Measurements from ENCODE around the gene SLC26A2. TPM values are rescaled to one million over a fixed set of nuclear protein-coding genes. Genes with fewer than 3 reads are reported as not detected.

SLC26A2 gene
- total and polyA plus RNA-seq, 2 donors (not counting 1 experiment from before 2014, with no cell fraction given) = 2.1 to 13.2 TPM

GRCh38 chr5:149939546-149939945 is 21.0 kb upstream of the SLC26A2 start:
- no peaks in the 10 kb centered on the region for H3K36me3 ChIP-seq (replicated peaks in 1 of 2; ENCODE audit: control extremely low read depth in 1 of 2, control insufficient read depth in 1 of 2, extremely low read depth in 1 of 2, insufficient read depth in 2 of 2, low read length in 1 of 2)
- intact Hi-C loops (cut with micrococcal nuclease) = no loop called here
- H3K9ac ChIP-seq (ENCODE audit: low read length) = no peak overlapping the region
- H3K27ac Mint-ChIP-seq = no peak overlapping the region
- no peaks in the 10 kb centered on the region for H3K4me1 Mint-ChIP-seq
- DNase-seq (no peak), ATAC-seq (ENCODE audit: low read depth) (no peak)
- CTCF ChIA-PET = no interaction called here
- H3K4me3 ChIP-seq (ENCODE audit: control extremely low read depth in 1 of 5, extremely low read depth in 1 of 5, insufficient read depth in 1 of 5, low read depth in 2 of 5, low read length in 4 of 5) = no peak overlapping the region
- H4K20me1 ChIP-seq (ENCODE audit: control insufficient read depth, insufficient read depth, low read length, poor library complexity, severe bottlenecking) = no peaks in the 10 kb centered on the region
- H3K4me1 ChIP-seq (ENCODE audit: control insufficient read depth in 2 of 2, insufficient read depth in 2 of 2, low read length in 2 of 2) = no peaks in the 10 kb centered on the region
- no peak overlapping the region for H3K4me3 Mint-ChIP-seq
- WGBS (ENCODE audit: insufficient coverage) = 83% methylated on average over 1 of the region's 6 CpGs
- no peak overlapping the region for H3K4me2 ChIP-seq (replicated peaks; ENCODE audit: low read depth, low read length, poor library complexity, severe bottlenecking)
- H3K9me3 Mint-ChIP-seq (ENCODE audit: insufficient read depth) = no peaks in the 10 kb centered on the region
- H3K79me2 ChIP-seq (ENCODE audit: control insufficient read depth, insufficient read depth, low read length) = no peaks in the 10 kb centered on the region
- no peaks in the 10 kb centered on the region for H3K27me3 ChIP-seq (replicated peaks in 1 of 4; ENCODE audit: control extremely low read depth in 1 of 4, control insufficient read depth in 3 of 4, insufficient read depth in 4 of 4, low read length in 3 of 4)
- TF ChIP-seq CTCF (IDR thresholded peaks at IDR 0.05) (no peak), EZH2 (IDR thresholded peaks at IDR 0.05; ENCODE audit: borderline replicate concordance, insufficient read depth, low read depth, low read length, poor library complexity, severe bottlenecking) (no peak)
- H3K9me3 ChIP-seq (ENCODE audit: control extremely low read depth in 1 of 3, control insufficient read depth in 2 of 3, insufficient read depth in 1 of 3, low read length in 2 of 3) = no peaks in the 10 kb centered on the region
- no peak overlapping the region for H3K27ac ChIP-seq (ENCODE audit: low read length in 2 of 2)
- POLR2A ChIA-PET = no interaction called here
- peaks cover 13% of the 10 kb centered on the region for H3K27me3 Mint-ChIP-seq
- no peak overlapping the region for H2AFZ ChIP-seq (ENCODE audit: insufficient read depth, low read depth, low read length, poor library complexity, severe bottlenecking)

- intact Hi-C loops (cut with micrococcal nuclease) = no loop called here
- no peaks in the 10 kb centered on the region for H3K4me1 Mint-ChIP-seq
- H3K4me1 ChIP-seq (ENCODE audit: control insufficient read depth in 2 of 2, insufficient read depth in 2 of 2, low read length in 2 of 2) = no peaks in the 10 kb centered on the region
- no peak overlapping the region for H3K4me3 ChIP-seq (ENCODE audit: control extremely low read depth in 1 of 5, extremely low read depth in 1 of 5, insufficient read depth in 1 of 5, low read depth in 2 of 5, low read length in 4 of 5)
- 93% methylated on average over 9 of the region's 9 CpGs for WGBS (ENCODE audit: insufficient coverage)
- ChIA-PET POLR2A (no interaction called here), CTCF (no interaction called here)
- H3K27me3 Mint-ChIP-seq = peaks cover 10% of the 10 kb centered on the region
- no peaks in the 10 kb centered on the region for H3K9me3 ChIP-seq (ENCODE audit: control extremely low read depth in 1 of 3, control insufficient read depth in 2 of 3, insufficient read depth in 1 of 3, low read length in 2 of 3)
- no peak overlapping the region for H3K4me2 ChIP-seq (replicated peaks; ENCODE audit: low read depth, low read length, poor library complexity, severe bottlenecking)
- H3K4me3 Mint-ChIP-seq = no peak overlapping the region
- H3K9ac ChIP-seq (ENCODE audit: low read length) = no peak overlapping the region
- H3K27ac Mint-ChIP-seq = no peak overlapping the region
- DNase-seq = no peak
- H3K9me3 Mint-ChIP-seq (ENCODE audit: insufficient read depth) = no peaks in the 10 kb centered on the region
- no peaks in the 10 kb centered on the region for H3K79me2 ChIP-seq (ENCODE audit: control insufficient read depth, insufficient read depth, low read length)
- H4K20me1 ChIP-seq (ENCODE audit: control insufficient read depth, insufficient read depth, low read length, poor library complexity, severe bottlenecking) = no peaks in the 10 kb centered on the region
- ATAC-seq (ENCODE audit: low read depth) = no peak
- H3K36me3 ChIP-seq (replicated peaks in 1 of 2; ENCODE audit: control extremely low read depth in 1 of 2, control insufficient read depth in 1 of 2, extremely low read depth in 1 of 2, insufficient read depth in 2 of 2, low read length in 1 of 2) = no peaks in the 10 kb centered on the region
- TF ChIP-seq CTCF (IDR thresholded peaks at IDR 0.05) = no peak
- no peak for TF ChIP-seq EZH2 (IDR thresholded peaks at IDR 0.05; ENCODE audit: borderline replicate concordance, insufficient read depth, low read depth, low read length, poor library complexity, severe bottlenecking)
- no peak overlapping the region for H3K27ac ChIP-seq (ENCODE audit: low read length in 2 of 2)
- no peak overlapping the region for H2AFZ ChIP-seq (ENCODE audit: insufficient read depth, low read depth, low read length, poor library complexity, severe bottlenecking)
- no peaks in the 10 kb centered on the region for H3K27me3 ChIP-seq (replicated peaks in 1 of 4; ENCODE audit: control extremely low read depth in 1 of 4, control insufficient read depth in 3 of 4, insufficient read depth in 4 of 4, low read length in 3 of 4)
These were observed 20.4 kb upstream of the SLC26A2 start for GRCh38 chr5:149940077-149940574.

Measured in B cell (primary cell).